CD14-positive monocyte (primary cell): Measurements from ENCODE around the gene ANO9. TPM values are rescaled to one million over a fixed set of nuclear protein-coding genes. Genes with fewer than 3 reads are reported as not detected.

ENCODE experiments used
- DNase-seq, 3 donors: peaks; one replicate each; pipeline ENCODE4 v3.0.0-alpha.2; 2011 to 2022
- H2AFZ ChIP-seq: 2 replicates; pipeline ENCODE4 v1.6.0; 2012; ENCODE audit warnings: mild to moderate bottlenecking, low read depth, low read length, inconsistent platforms; ENCODE audit not compliant: insufficient read depth, poor library complexity, severe bottlenecking
- H3K27ac ChIP-seq, 2 donors: 1 replicate in 1 of 2; 2 replicates in 1 of 2; pipeline ENCODE4 v1.5.1; 2012 to 2013; ENCODE audit warnings: low read length in 2 of 2, control low read depth in 1 of 2, inconsistent platforms in 1 of 2, low read depth in 1 of 2, mild to moderate bottlenecking in 1 of 2
- H3K27me3 ChIP-seq, 2 donors: one replicate each; pipeline versions ENCODE4 v1.6.0 to v1.6.1; 2011 to 2013; ENCODE audit warnings: low read length in 2 of 2; ENCODE audit not compliant: control insufficient read depth in 2 of 2, insufficient read depth in 2 of 2
- H3K36me3 ChIP-seq, 2 donors: replicated peaks in 1 of 2; 1 replicate in 1 of 2; 2 replicates in 1 of 2; pipeline versions ENCODE4 v1.5.1 to v1.6.1; 2012 to 2013; ENCODE audit warnings: low read length in 2 of 2, control low read depth in 1 of 2, inconsistent platforms in 1 of 2, mild to moderate bottlenecking in 1 of 2; ENCODE audit not compliant: insufficient read depth in 2 of 2, control insufficient read depth in 1 of 2
- H3K4me1 ChIP-seq, 2 donors: 1 replicate in 1 of 2; 2 replicates in 1 of 2; pipeline versions ENCODE4 v1.5.1 to v1.6.1; 2012 to 2013; ENCODE audit warnings: low read length in 2 of 2, control low read depth in 1 of 2, inconsistent platforms in 1 of 2, mild to moderate bottlenecking in 1 of 2, moderate library complexity in 1 of 2; ENCODE audit not compliant: insufficient read depth in 2 of 2, control insufficient read depth in 1 of 2
- H3K4me2 ChIP-seq: replicated peaks from 2 replicates; pipeline ENCODE3; 2012; ENCODE audit warnings: low read length, moderate library complexity, mild to moderate bottlenecking; ENCODE audit not compliant: poor library complexity, severe bottlenecking; ENCODE audit errors: extremely low read depth
- H3K4me3 ChIP-seq, 3 experiments: fragments of 200-600 bp in 1 of 3; sonication (generic) in 1 of 3; replicated peaks in 1 of 3; 1 replicate in 2 of 3; 2 replicates in 1 of 3; pipeline ENCODE4 v1.5.1; 2011 to 2013; ENCODE audit warnings: low read length in 3 of 3, mild to moderate bottlenecking in 3 of 3, control low read depth in 2 of 3, low read depth in 2 of 3, inconsistent platforms in 1 of 3, moderate library complexity in 1 of 3
- H3K79me2 ChIP-seq: 2 replicates; pipeline ENCODE4 v1.6.0; 2012; ENCODE audit warnings: mild to moderate bottlenecking, control low read depth, inconsistent platforms, low read length, moderate library complexity; ENCODE audit not compliant: insufficient read depth
- H3K9ac ChIP-seq: 2 replicates; pipeline ENCODE4 v1.6.0; 2017; ENCODE audit warnings: low read length, mild to moderate bottlenecking; ENCODE audit not compliant: insufficient read depth, poor library complexity, severe bottlenecking
- H3K9me3 ChIP-seq, 2 donors: replicated peaks in 1 of 2; 1 replicate in 1 of 2; 2 replicates in 1 of 2; pipeline versions ENCODE4 v1.5.1 to v1.6.1; 2012 to 2013; ENCODE audit warnings: low read length in 2 of 2, control low read depth in 1 of 2; ENCODE audit not compliant: control insufficient read depth in 1 of 2, insufficient read depth in 1 of 2
- H4K20me1 ChIP-seq: 2 replicates; pipeline ENCODE4 v1.6.0; 2012; ENCODE audit warnings: mild to moderate bottlenecking, low read length, control low read depth, moderate library complexity; ENCODE audit not compliant: insufficient read depth
- H3K27ac Mint-ChIP-seq, 7 donors: one replicate each; pipeline ENCODE4 v1.8.0; 2020; ENCODE audit warnings: mild to moderate bottlenecking in 7 of 7, mixed read lengths in 7 of 7, moderate library complexity in 6 of 7, inconsistent platforms in 2 of 7
- H3K27me3 Mint-ChIP-seq, 3 donors: one replicate each; pipeline ENCODE4 v1.8.0; 2021 to 2022; ENCODE audit warnings: low read depth in 3 of 3, mild to moderate bottlenecking in 3 of 3, mixed read lengths in 3 of 3, moderate library complexity in 3 of 3, inconsistent platforms in 1 of 3
- H3K36me3 Mint-ChIP-seq, 2 donors: one replicate each; pipeline ENCODE4 v1.8.0; 2020; ENCODE audit warnings: mixed read lengths in 2 of 2, inconsistent platforms in 1 of 2, mild to moderate bottlenecking in 1 of 2
- H3K4me1 Mint-ChIP-seq: one replicate; pipeline ENCODE4 v1.8.0; 2020; ENCODE audit warnings: mild to moderate bottlenecking, mixed read lengths
- H3K4me3 Mint-ChIP-seq, 2 donors: one replicate each; pipeline ENCODE4 v1.8.0; 2020; ENCODE audit warnings: mild to moderate bottlenecking in 2 of 2, mixed read lengths in 2 of 2, moderate library complexity in 1 of 2
- H3K9me3 Mint-ChIP-seq, 7 donors: one replicate each; pipeline ENCODE4 v1.8.0; 2020 to 2022; ENCODE audit warnings: mixed read lengths in 7 of 7, mild to moderate bottlenecking in 6 of 7, moderate library complexity in 6 of 7, inconsistent platforms in 2 of 7
- WGBS: methylation state at CpG from one replicate; pipeline ENCODE4 v1.1.5; 2013; ENCODE audit warnings: missing lambda C conversion rate; ENCODE audit not compliant: insufficient coverage; 5-methylcytosine and 5-hydroxymethylcytosine counted together
- intact Hi-C, 2 donors: fragments of 100-400 bp; cut with micrococcal nuclease; formaldehyde crosslinking; loops; one replicate each; pipeline versions ENCODE4 v1.15.0 to v1.15.1; 2023
- polyA plus RNA-seq, 3 donors: library from polyadenylated mRNA; depleted of rRNA in 1 of 3; unstranded in 2 of 3; stranded (reverse) in 1 of 3; fragments of 300-500 nt in 2 of 3; fragments of >200 nt in 1 of 3; fragmentation: Illumina TruSeq in 2 of 3; gene quantifications; 1 replicate in 2 of 3; 2 replicates in 1 of 3; pipeline ENCODE4 v1.2.3, GENCODE V29; 2012 to 2021
- TF ChIP-seq, protein P1 (sequence below): fragments of 200-600 bp; IDR thresholded peaks from one replicate; pipeline ENCODE4 v1.8.0; 2022; ENCODE audit warnings: antibody characterized with exemption, mild to moderate bottlenecking

ANO9 gene
- polyA plus RNA-seq, 3 donors, result 0.18 to 0.24 TPM; not detected in 1

DNA sequence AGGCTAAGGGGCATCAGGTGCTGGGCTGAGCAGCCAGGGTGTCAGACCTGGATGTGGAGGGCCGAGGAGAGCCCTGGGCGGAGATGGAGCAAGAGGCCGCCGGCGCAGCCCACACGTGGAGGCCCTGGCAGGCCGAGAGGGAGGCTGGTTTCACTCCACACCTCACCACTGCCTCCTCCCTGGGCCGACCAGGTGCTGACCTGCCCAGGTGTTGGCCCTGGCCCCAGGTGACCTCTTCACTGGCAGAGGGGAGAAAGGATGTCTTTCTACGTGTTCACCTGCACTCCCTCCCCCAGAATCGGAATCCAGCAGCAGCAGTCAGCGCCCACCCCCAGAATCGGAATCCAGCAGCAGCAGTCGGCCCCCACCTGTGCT, 781 bp downstream of the ANO9 start:
- no peak overlapping the region for H3K9ac ChIP-seq
- H3K27ac Mint-ChIP-seq, result no peak overlapping the region
- H3K36me3 ChIP-seq, result no peaks in the 10 kb centered on the region
- no peaks in the 10 kb centered on the region for H3K4me1 ChIP-seq
- peaks cover 11 to 37% (median 11%) of the 10 kb centered on the region in 3 donors for H3K27me3 Mint-ChIP-seq
- no peak overlapping the region for H2AFZ ChIP-seq
- peaks cover 2% of the 10 kb centered on the region for H3K4me1 Mint-ChIP-seq
- 95% methylated on average over 7 of the region's 13 CpGs for WGBS
- H3K4me2 ChIP-seq, result no peak overlapping the region
- H3K36me3 Mint-ChIP-seq, result no peaks in the 10 kb centered on the region
- H3K27ac ChIP-seq, result no peak overlapping the region
- intact Hi-C loops, result no loop called here
- peaks cover 0 to 18% of the 10 kb centered on the region in 2 donors for H3K27me3 ChIP-seq
- no peaks in the 10 kb centered on the region for H3K9me3 ChIP-seq
- H3K4me3 ChIP-seq, result no peak overlapping the region
- no peak for DNase-seq
- H3K9me3 Mint-ChIP-seq, result peaks cover 0 to 3% (median 0%) of the 10 kb centered on the region in 7 donors
- peak overlapping the region in 1 of 2 donors; percentile 35 for H3K4me3 Mint-ChIP-seq
- H3K79me2 ChIP-seq, result no peaks in the 10 kb centered on the region
- no peaks in the 10 kb centered on the region for H4K20me1 ChIP-seq
- TF ChIP-seq, protein P1, sequence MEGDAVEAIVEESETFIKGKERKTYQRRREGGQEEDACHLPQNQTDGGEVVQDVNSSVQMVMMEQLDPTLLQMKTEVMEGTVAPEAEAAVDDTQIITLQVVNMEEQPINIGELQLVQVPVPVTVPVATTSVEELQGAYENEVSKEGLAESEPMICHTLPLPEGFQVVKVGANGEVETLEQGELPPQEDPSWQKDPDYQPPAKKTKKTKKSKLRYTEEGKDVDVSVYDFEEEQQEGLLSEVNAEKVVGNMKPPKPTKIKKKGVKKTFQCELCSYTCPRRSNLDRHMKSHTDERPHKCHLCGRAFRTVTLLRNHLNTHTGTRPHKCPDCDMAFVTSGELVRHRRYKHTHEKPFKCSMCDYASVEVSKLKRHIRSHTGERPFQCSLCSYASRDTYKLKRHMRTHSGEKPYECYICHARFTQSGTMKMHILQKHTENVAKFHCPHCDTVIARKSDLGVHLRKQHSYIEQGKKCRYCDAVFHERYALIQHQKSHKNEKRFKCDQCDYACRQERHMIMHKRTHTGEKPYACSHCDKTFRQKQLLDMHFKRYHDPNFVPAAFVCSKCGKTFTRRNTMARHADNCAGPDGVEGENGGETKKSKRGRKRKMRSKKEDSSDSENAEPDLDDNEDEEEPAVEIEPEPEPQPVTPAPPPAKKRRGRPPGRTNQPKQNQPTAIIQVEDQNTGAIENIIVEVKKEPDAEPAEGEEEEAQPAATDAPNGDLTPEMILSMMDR, result no peak

GRCh38 chr11:440065-441042, 1.5 kb downstream of the ANO9 start:
- Histone ChIP-seq H2AFZ (no peak overlapping the region), H4K20me1 (no peaks in the 10 kb centered on the region), H3K27me3 (peaks cover 0 to 18% of the 10 kb centered on the region in 2 donors), H3K9me3 (no peaks in the 10 kb centered on the region), H3K27ac (no peak overlapping the region), H3K36me3 (no peaks in the 10 kb centered on the region), H3K79me2 (no peaks in the 10 kb centered on the region), H3K4me1 (no peaks in the 10 kb centered on the region), H3K9ac (no peak overlapping the region), H3K4me3 (no peak overlapping the region), H3K4me2 (no peak overlapping the region)
- TF ChIP-seq, protein P1, result no peak
- Mint-ChIP-seq H3K4me3 (peak overlapping the region in 1 of 2 donors; percentile 15), H3K9me3 (peaks cover 0 to 3% (median 0%) of the 10 kb centered on the region in 7 donors), H3K27me3 (peaks cover 11 to 35% (median 11%) of the 10 kb centered on the region in 3 donors), H3K27ac (peak overlapping the region in 1 of 7 donors; percentile 57), H3K4me1 (peaks cover 2% of the 10 kb centered on the region), H3K36me3 (no peaks in the 10 kb centered on the region)
- WGBS, result 97% methylated on average over 24 of the region's 27 CpGs
- intact Hi-C loops, result no loop called here
- peak in 1 of 3 donors; percentile 17 for DNase-seq
